Neural cell (in vitro differentiated cells): ENCODE data around the gene MEF2A. TPM values are rescaled to one million over a fixed set of nuclear protein-coding genes. Genes with fewer than 3 reads are reported as not detected.

Source experiments
- H2AFZ ChIP-seq: fragments of 200-600, 300-800 bp; sonication (generic), shearing (Covaris generic); 2 replicates; pipeline ENCODE4 v1.6.0; 2014; ENCODE audit warnings: low read depth, mild to moderate bottlenecking, antibody characterized with exemption, low read length, moderate library complexity
- H3F3A ChIP-seq: fragments of 200-600 bp; shearing (Covaris generic); 2 replicates; pipeline ENCODE4 v1.6.1; 2016; ENCODE audit warnings: mild to moderate bottlenecking, moderate library complexity, mixed read lengths, antibody characterized with exemption, low read length; ENCODE audit not compliant: insufficient read depth, poor library complexity, severe bottlenecking
- H3K27ac ChIP-seq: fragments of 200-600, 300-800 bp; sonication (generic), shearing (Covaris generic); 2 replicates; pipeline ENCODE4 v1.5.1; 2014; ENCODE audit warnings: mild to moderate bottlenecking, low read length, moderate library complexity
- H3K27me3 ChIP-seq: fragments of 300-800, 200-600 bp; sonication (generic), shearing (Covaris generic); 2 replicates; pipeline ENCODE4 v1.6.0; 2014; ENCODE audit warnings: mild to moderate bottlenecking, low read depth, low read length, moderate library complexity; ENCODE audit not compliant: insufficient read depth
- H3K36me3 ChIP-seq: fragments of 300-800, 200-600 bp; sonication (generic), shearing (Covaris generic); 2 replicates; pipeline ENCODE4 v1.5.1; 2014; ENCODE audit warnings: mild to moderate bottlenecking, antibody characterized with exemption, low read length, moderate library complexity; ENCODE audit not compliant: insufficient read depth
- H3K4me2 ChIP-seq: fragments of 300-800, 200-600 bp; sonication (generic), shearing (Covaris generic); 2 replicates; pipeline ENCODE4 v1.6.0; 2014; ENCODE audit warnings: mild to moderate bottlenecking, low read length
- H3K4me3 ChIP-seq: fragments of 300-800, 200-600 bp; sonication (generic), shearing (Covaris generic); 2 replicates; pipeline ENCODE4 v1.5.1; 2014; ENCODE audit warnings: mild to moderate bottlenecking, low read length, moderate library complexity
- H3K79me2 ChIP-seq: fragments of 200-600 bp; shearing (Covaris generic); replicated peaks from 2 replicates; pipeline ENCODE4 v1.6.0; 2014; ENCODE audit warnings: mild to moderate bottlenecking, low read length, moderate library complexity; ENCODE audit not compliant: insufficient read depth
- H3K9ac ChIP-seq: fragments of 300-800, 200-600 bp; sonication (generic), shearing (Covaris generic); 2 replicates; pipeline ENCODE4 v1.6.1; 2016; ENCODE audit warnings: mild to moderate bottlenecking, low read length, mixed read lengths
- H3K9me2 ChIP-seq: fragments of 200-600 bp; shearing (Covaris generic); 2 replicates; pipeline ENCODE4 v1.6.1; 2016; ENCODE audit warnings: mild to moderate bottlenecking, low read length, mixed read lengths; ENCODE audit not compliant: insufficient read depth
- H3K9me3 ChIP-seq: fragments of 200-600, 300-800 bp; sonication (generic), shearing (Covaris generic); 2 replicates; pipeline ENCODE4 v1.6.1; 2016; ENCODE audit warnings: mild to moderate bottlenecking, mixed run types, low read length, moderate library complexity, mixed read lengths
- H4K20me1 ChIP-seq: fragments of 200-600 bp; shearing (Covaris generic); 2 replicates; pipeline ENCODE4 v1.6.1; 2016; ENCODE audit warnings: mild to moderate bottlenecking, mixed run types; ENCODE audit not compliant: insufficient read depth
- EP300 ChIP-seq: fragments of 450-650 bp; conservative IDR thresholded peaks from 2 replicates; pipeline ENCODE4 v1.6.1; 2014; ENCODE audit warnings: antibody characterized with exemption, mild to moderate bottlenecking, moderate library complexity; ENCODE audit not compliant: poor library complexity, severe bottlenecking
- EZH2 ChIP-seq: fragments of 200-600, 300-800 bp; shearing (Covaris generic), sonication (generic); IDR thresholded peaks from 2 replicates; pipeline ENCODE4 v1.6.1; 2014; ENCODE audit warnings: antibody characterized with exemption, low read length, borderline replicate concordance, mild to moderate bottlenecking; ENCODE audit not compliant: insufficient read depth, poor library complexity, severe bottlenecking
- MXI1 ChIP-seq: fragments of 450-650 bp; conservative IDR thresholded peaks from 2 replicates; pipeline ENCODE4 v1.6.1; 2014; ENCODE audit warnings: antibody characterized with exemption, mild to moderate bottlenecking; ENCODE audit not compliant: poor library complexity, severe bottlenecking
- POLR2AphosphoS5 ChIP-seq: IDR thresholded peaks from 2 replicates; pipeline ENCODE4 v1.6.1; 2012
- RAD21 ChIP-seq: fragments of 450-650 bp; conservative IDR thresholded peaks from 2 replicates; pipeline ENCODE4 v1.6.1; 2014; ENCODE audit warnings: antibody characterized with exemption, mild to moderate bottlenecking, moderate library complexity
- REST ChIP-seq: IDR thresholded peaks from 2 replicates; pipeline ENCODE4 v1.6.1; 2012; ENCODE audit warnings: borderline replicate concordance
- SMC3 ChIP-seq: fragments of 450-650 bp; conservative IDR thresholded peaks from 2 replicates; pipeline ENCODE4 v1.6.1; 2014; ENCODE audit warnings: antibody characterized with exemption, mild to moderate bottlenecking, moderate library complexity; ENCODE audit not compliant: poor library complexity
- TAF1 ChIP-seq: IDR thresholded peaks from 2 replicates; pipeline ENCODE4 v1.6.1; 2012; ENCODE audit warnings: low read depth
- polyA plus RNA-seq: library from polyadenylated mRNA; depleted of rRNA; stranded (reverse); fragments of >200 nt; gene quantifications from 2 replicates; pipeline ENCODE4 v1.2.3, GENCODE V29; 2014
- TF ChIP-seq, protein P1 (sequence below): fragments of 450-650 bp; IDR thresholded peaks from 2 replicates; pipeline ENCODE4 v1.5.1; 2014; ENCODE audit warnings: antibody characterized with exemption, mild to moderate bottlenecking, moderate library complexity; ENCODE audit not compliant: poor library complexity, severe bottlenecking

MEF2A gene
- polyA plus RNA-seq, 1 donor from 2014 or later, result 32.2 TPM

GRCh38 chr15:99632521-99632920, 66.7 kb downstream of the MEF2A start:
- peaks cover 8% of the 10 kb centered on the region for H3K79me2 ChIP-seq
- H2AFZ ChIP-seq, result no peak overlapping the region
- H4K20me1 ChIP-seq, result no peaks in the 10 kb centered on the region
- no peaks in the 10 kb centered on the region for H3K27me3 ChIP-seq
- H3K9ac ChIP-seq, result no peak overlapping the region
- no peak for TF ChIP-seq POLR2AphosphoS5
- TF ChIP-seq MXI1, result no peak
- no peak for TF ChIP-seq EP300
- TF ChIP-seq TAF1, result no peak
- TF ChIP-seq SMC3, result no peak
- TF ChIP-seq EZH2, result no peak
- TF ChIP-seq RAD21, result no peak
- TF ChIP-seq, protein P1, sequence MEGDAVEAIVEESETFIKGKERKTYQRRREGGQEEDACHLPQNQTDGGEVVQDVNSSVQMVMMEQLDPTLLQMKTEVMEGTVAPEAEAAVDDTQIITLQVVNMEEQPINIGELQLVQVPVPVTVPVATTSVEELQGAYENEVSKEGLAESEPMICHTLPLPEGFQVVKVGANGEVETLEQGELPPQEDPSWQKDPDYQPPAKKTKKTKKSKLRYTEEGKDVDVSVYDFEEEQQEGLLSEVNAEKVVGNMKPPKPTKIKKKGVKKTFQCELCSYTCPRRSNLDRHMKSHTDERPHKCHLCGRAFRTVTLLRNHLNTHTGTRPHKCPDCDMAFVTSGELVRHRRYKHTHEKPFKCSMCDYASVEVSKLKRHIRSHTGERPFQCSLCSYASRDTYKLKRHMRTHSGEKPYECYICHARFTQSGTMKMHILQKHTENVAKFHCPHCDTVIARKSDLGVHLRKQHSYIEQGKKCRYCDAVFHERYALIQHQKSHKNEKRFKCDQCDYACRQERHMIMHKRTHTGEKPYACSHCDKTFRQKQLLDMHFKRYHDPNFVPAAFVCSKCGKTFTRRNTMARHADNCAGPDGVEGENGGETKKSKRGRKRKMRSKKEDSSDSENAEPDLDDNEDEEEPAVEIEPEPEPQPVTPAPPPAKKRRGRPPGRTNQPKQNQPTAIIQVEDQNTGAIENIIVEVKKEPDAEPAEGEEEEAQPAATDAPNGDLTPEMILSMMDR, result no peak
- no peak for TF ChIP-seq REST
- no peak overlapping the region for H3K27ac ChIP-seq
- H3K9me2 ChIP-seq, result no peaks in the 10 kb centered on the region
- H3K4me2 ChIP-seq, result no peak overlapping the region
- no peaks in the 10 kb centered on the region for H3F3A ChIP-seq
- no peak overlapping the region for H3K4me3 ChIP-seq
- H3K36me3 ChIP-seq, result peaks cover 5% of the 10 kb centered on the region
- peaks cover 3% of the 10 kb centered on the region for H3K9me3 ChIP-seq

DNA sequence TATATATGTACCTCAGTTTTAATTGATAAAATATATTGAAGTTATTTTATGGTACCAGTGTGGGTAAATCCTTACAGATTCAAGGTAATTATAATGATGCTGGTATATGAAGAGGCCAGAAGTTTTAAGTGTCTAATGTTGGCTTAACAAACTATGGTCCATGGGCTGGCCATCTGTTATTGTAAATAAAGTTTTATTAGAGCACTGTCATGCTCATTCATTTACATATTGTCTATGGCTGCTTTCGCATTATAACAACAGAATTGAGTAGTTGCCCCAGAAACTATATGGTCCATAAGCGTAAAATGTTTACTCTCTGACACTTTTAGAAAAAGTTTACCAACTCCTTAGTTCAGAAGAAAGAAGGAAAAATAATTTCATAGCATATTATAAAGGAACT, 67.9 kb downstream of the MEF2A start:
- no peaks in the 10 kb centered on the region for H3K9me2 ChIP-seq
- no peak overlapping the region for H3K27ac ChIP-seq
- TF ChIP-seq RAD21, result no peak
- no peak for TF ChIP-seq EZH2
- no peak for TF ChIP-seq REST
- no peak for TF ChIP-seq MXI1
- TF ChIP-seq POLR2AphosphoS5, result no peak
- no peak for TF ChIP-seq SMC3
- TF ChIP-seq, protein P1, result no peak
- TF ChIP-seq TAF1, result no peak
- no peak for TF ChIP-seq EP300
- H3K4me2 ChIP-seq, result no peak overlapping the region
- H3K9ac ChIP-seq, result no peak overlapping the region
- H3K27me3 ChIP-seq, result no peaks in the 10 kb centered on the region
- peaks cover 5% of the 10 kb centered on the region for H3K36me3 ChIP-seq
- H2AFZ ChIP-seq, result no peak overlapping the region
- H3K79me2 ChIP-seq, result peaks cover 5% of the 10 kb centered on the region
- no peaks in the 10 kb centered on the region for H3F3A ChIP-seq
- no peaks in the 10 kb centered on the region for H4K20me1 ChIP-seq
- H3K4me3 ChIP-seq, result no peak overlapping the region
- peaks cover 3% of the 10 kb centered on the region for H3K9me3 ChIP-seq
